Stimulated activated effector memory CD8-positive, alpha-beta T cell treated with anti-CD3 and anti-CD28 coated beads, Interleukin-12 subunit alpha, Interleukin-12 subunit beta, amount 100 ng/mL, for 72 hours (primary cell): ENCODE data around the gene FIGNL2.

Source experiments
- ATAC-seq: fragments of 150-1000 bp; cut with Tn5 transposase; 2 replicates; pipeline ENCODE4 v1.10.0; 2021
- DNase-seq, 2 donors: peaks; one replicate each; pipeline ENCODE4 v3.0.0; 2021 to 2022; ENCODE audit warnings: low spot score in 2 of 2
- H3K27ac Mint-ChIP-seq: one replicate; pipeline ENCODE4 v1.8.0; 2022; ENCODE audit warnings: mild to moderate bottlenecking, mixed read lengths
- H3K36me3 Mint-ChIP-seq: one replicate; pipeline ENCODE4 v1.8.0; 2022; ENCODE audit warnings: mild to moderate bottlenecking, mixed read lengths
- H3K4me1 Mint-ChIP-seq: one replicate; pipeline ENCODE4 v1.8.0; 2022; ENCODE audit warnings: mixed read lengths
- H3K4me3 Mint-ChIP-seq: one replicate; pipeline ENCODE4 v1.8.0; 2022; ENCODE audit warnings: mild to moderate bottlenecking, mixed read lengths
- H3K9me3 Mint-ChIP-seq: one replicate; pipeline ENCODE4 v1.8.0; 2022; ENCODE audit warnings: mixed read lengths

The FIGNL2 gene

DNA sequence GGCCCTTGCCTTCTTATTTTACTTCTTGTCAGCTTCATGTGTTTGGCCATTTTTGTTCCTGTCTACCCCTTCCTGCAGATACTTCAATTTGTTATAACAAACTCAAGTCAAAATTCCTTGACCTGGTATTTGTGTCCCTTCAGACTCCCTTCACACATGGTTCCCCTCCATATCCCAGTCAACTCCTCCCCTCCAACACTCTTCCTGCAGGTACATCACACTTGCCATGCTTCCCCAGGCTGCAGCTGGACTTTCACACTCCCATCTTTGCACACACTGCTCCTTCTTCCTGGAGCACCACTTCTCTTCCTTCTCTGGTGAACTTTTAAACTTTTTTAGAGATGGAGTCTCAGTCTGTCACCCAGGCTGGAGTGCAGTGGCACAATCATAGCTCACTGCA lies 18.9 kb upstream of the FIGNL2 start:
- H3K27ac Mint-ChIP-seq: no peak overlapping the region
- H3K9me3 Mint-ChIP-seq: no peaks in the 10 kb centered on the region
- no peaks in the 10 kb centered on the region for H3K36me3 Mint-ChIP-seq
- no peak for DNase-seq
- no peak for ATAC-seq
- H3K4me1 Mint-ChIP-seq: peaks cover 23% of the 10 kb centered on the region
- H3K4me3 Mint-ChIP-seq: no peak overlapping the region

DNA sequence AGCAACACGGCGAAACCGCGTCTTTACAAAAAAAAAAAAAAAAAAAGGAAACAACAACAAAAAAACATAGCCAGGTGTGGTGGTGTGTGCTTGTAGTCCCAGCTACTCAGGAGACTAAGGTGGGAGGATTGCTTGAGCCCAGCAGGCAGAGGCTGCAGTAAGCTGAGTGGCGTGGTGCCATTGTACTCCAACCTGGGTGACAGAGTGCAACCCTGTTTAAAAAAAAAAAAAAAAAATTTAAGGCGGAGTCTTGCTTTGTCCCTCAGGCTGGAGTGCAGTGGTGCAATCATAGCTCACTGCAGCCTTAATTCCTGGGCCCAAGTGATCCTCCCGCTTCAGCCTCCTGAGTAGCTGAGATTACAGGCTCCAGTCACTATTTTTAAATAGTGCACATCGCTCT lies 18.2 kb upstream of the FIGNL2 start:
- H3K9me3 Mint-ChIP-seq: no peaks in the 10 kb centered on the region
- H3K4me3 Mint-ChIP-seq: no peak overlapping the region
- no peak for DNase-seq
- peaks cover 23% of the 10 kb centered on the region for H3K4me1 Mint-ChIP-seq
- H3K36me3 Mint-ChIP-seq: no peaks in the 10 kb centered on the region
- H3K27ac Mint-ChIP-seq: no peak overlapping the region
- no peak for ATAC-seq

DNA sequence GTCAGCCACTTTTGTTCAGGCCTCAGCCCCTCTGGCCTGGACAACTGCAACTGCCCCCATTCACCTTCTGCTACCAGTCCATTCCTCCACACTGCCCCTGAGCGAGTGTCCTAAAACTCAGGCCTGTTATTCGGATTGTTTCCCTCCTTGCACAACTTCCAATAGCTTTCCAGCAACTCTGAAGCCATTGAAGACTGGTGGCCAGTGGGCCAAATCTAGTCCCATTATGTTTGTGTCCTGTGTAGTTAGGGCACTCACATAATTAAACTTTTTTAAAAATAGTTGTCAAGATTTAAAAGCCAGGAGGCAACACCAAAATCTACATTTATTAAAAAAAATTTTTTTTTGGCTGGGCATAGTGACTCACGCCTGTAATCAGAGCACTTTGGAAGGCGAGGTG lies 17.8 kb upstream of the FIGNL2 start:
- ATAC-seq (no peak), DNase-seq (no peak)
- no peak overlapping the region for H3K27ac Mint-ChIP-seq
- H3K4me1 Mint-ChIP-seq: peaks cover 23% of the 10 kb centered on the region
- H3K36me3 Mint-ChIP-seq: no peaks in the 10 kb centered on the region
- no peak overlapping the region for H3K4me3 Mint-ChIP-seq
- no peaks in the 10 kb centered on the region for H3K9me3 Mint-ChIP-seq

DNA sequence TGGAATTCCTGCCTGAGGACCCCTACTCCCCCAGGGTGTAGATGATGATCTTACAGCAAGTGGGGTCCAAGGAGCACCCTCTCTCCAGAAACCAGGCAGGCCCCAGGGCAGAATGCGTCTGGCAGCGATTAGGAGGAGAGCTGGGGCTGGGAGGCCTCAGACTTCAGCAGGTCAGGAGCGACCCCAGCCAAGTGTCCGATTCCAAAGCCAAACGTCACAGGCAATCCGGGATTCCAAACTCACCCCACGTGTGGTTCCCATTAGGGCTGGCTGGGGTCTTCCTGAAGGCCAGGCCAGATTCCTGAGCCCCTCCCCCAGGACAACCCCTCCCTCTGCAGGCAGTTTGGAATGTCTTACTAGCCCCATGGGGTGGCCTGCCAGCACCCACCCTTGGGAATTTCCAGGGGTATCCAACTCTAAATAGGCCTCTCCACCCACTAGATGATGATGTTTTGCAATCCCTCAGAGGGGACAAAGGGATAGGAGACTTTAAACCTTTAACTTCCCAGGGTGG lies 17.3 kb upstream of the FIGNL2 start:
- no peaks in the 10 kb centered on the region for H3K36me3 Mint-ChIP-seq
- H3K4me3 Mint-ChIP-seq: no peak overlapping the region
- H3K4me1 Mint-ChIP-seq: peaks cover 23% of the 10 kb centered on the region
- H3K27ac Mint-ChIP-seq: no peak overlapping the region
- H3K9me3 Mint-ChIP-seq: no peaks in the 10 kb centered on the region
- ATAC-seq: no peak
- no peak for DNase-seq

DNA sequence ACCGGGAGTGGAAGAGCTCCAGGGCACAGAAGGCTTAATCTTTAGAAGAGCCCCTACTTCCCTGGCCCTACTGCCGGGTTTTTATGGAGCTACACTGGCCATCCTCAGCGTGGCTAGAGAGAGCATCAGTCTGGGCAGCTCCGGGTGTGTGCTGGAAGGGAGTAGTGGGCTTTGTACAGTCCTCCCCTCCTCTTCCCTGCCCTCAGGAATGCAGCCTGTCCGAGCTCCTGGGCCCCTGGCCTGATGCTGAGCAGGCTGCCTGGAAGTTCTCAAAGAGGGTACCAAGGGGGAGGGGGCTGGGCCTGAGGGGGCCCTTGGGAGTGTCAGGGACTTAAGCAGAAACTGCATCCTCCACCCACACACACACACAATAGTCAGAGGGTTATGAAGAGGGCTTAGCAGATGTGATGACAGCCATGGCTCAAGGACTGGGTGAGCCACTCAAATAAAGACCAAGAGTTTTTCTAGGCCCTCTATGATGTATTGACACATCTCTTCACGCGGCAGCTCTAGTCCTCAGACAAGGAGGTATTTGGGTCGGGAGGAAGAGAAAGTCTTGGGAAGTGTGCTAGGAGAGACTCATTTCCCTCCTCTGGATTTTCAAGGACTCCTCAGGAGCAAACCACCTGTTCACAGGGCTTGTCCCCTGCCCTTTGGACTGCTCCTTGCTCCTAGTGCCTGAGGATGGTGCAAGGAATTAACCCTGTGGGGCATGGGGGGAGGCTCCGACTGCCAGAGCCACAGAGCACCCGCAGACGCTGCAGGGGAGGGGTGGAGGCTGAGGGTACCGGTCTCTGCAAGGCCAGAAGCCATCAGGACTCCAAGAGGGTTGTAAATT lies 16.5 kb upstream of the FIGNL2 start:
- Mint-ChIP-seq H3K36me3 (no peaks in the 10 kb centered on the region), H3K4me1 (peaks cover 17% of the 10 kb centered on the region), H3K9me3 (no peaks in the 10 kb centered on the region), H3K27ac (no peak overlapping the region), H3K4me3 (peak overlapping the region; percentile 15)
- peak; percentile 17 for ATAC-seq
- DNase-seq: no peak

DNA sequence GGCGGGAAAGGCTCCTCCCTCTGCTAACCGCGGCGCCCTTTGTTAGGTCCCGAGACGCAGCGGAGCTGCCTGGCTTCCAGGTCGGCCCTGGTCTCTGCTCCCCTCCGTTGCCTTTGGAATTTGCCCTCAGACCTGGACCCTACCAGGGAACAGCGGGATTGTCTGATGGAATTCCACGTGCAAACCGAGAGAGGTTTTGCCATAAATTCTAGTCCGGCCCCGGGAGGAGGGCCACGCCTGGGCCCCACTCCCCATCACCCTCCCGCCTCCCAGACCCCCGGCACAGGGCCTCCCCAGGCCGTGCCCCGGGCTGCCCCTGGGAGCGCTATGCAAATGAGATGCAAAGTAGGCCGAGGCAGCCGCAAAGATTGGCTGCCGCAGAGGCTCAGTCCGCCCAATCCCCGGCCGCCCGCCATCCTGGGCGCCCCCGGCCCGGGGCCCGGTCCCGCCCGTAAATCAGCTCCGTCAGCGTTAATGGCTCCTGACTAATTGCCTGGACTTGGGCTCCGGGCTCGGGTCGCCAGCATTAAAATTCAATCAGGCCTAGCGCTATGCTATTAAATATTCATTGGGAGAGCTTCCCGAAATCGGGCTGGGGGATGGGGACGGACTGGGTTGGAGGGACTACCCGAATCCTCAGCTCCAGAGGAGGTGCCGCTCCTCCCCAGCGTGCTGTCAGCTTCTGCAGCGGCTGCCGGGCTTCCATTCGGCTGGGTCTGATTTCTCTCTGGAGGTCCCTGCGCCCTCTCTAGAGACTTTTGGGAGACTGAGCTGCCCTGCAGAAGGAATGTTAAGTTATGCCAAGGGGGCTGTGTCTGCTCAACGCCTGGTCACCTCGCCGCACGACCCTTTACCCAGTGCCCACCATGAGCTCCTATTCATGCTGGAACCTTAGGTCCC lies 15.7 kb upstream of the FIGNL2 start:
- DNase-seq (no peak), ATAC-seq (peak; percentile 47)
- no peaks in the 10 kb centered on the region for H3K9me3 Mint-ChIP-seq
- H3K4me1 Mint-ChIP-seq: peaks cover 13% of the 10 kb centered on the region
- no peaks in the 10 kb centered on the region for H3K36me3 Mint-ChIP-seq
- no peak overlapping the region for H3K27ac Mint-ChIP-seq
- peak overlapping the region; percentile 29 for H3K4me3 Mint-ChIP-seq

DNA sequence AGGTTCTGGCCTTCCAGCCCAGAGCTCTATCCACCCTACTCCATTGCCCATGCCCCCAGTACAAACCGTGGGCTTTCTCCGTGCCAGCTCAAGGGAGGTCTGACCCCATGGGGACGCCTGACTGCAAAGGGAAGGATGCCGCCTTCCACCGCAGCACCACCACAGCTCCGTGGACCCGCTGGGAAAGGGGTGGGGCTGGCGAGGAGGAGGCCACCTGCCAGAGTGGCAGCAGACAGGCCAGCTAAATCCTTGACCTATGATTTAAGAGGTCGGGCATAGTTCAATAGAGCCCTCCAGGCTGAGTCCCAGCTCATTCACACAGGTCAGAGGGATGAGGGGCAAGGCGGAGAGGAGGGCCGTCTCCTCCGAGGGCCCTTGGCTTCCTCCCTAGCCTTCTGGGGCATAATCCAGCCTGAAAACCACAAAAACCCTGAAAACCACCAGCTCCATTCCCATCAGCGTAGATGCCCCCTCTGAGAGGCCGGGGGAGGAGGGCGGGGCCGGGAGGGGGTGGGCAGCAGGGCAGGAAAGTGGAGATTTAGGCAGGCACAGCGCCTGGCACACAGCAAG lies 14.9 kb upstream of the FIGNL2 start:
- ATAC-seq (no peak), DNase-seq (no peak)
- no peaks in the 10 kb centered on the region for H3K36me3 Mint-ChIP-seq
- H3K4me1 Mint-ChIP-seq: peaks cover 6% of the 10 kb centered on the region
- peak overlapping the region; percentile 65 for H3K27ac Mint-ChIP-seq
- peak overlapping the region; percentile 29 for H3K4me3 Mint-ChIP-seq
- H3K9me3 Mint-ChIP-seq: no peaks in the 10 kb centered on the region

DNA sequence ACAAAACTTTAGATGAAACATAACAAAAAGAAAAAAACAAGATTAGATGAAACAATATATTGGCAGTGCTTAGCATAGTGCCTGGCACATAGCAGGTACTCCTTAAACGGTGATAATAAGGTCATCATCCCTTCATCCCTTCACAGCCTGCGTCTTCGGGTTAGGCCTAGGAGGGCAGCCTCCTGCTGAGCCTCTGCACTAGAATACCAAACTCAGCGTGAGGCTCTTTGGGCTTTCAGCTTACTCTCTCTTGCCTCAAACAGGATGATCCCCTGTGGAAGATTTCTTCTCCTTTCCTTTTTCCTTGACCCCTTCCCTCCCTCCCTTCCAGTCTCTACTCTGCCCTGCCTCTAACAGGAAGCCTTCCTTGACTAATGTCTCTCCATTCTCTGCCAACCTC lies 14.4 kb upstream of the FIGNL2 start:
- no peaks in the 10 kb centered on the region for H3K9me3 Mint-ChIP-seq
- H3K36me3 Mint-ChIP-seq: no peaks in the 10 kb centered on the region
- ATAC-seq: no peak
- peak overlapping the region; percentile 65 for H3K27ac Mint-ChIP-seq
- no peak for DNase-seq
- peaks cover 6% of the 10 kb centered on the region for H3K4me1 Mint-ChIP-seq
- H3K4me3 Mint-ChIP-seq: no peak overlapping the region

DNA sequence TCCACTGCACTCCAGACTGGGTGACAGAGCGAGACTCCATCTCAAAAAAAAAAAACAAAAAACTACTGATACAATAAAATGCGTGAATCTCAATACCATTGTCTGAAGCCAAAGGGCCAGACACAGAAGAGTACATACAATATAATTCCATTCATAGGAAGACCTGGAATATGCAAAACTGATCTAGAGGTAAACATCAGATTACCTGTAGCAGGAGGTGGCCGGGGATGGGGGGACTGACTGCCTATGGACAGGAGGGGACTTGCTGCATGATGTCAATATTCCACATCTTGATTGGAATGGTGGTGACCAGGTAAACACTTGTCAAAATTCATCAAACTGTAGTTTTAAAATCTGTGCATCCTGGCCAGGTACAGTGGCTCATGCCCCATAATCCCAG lies 12.5 kb upstream of the FIGNL2 start:
- no peak overlapping the region for H3K27ac Mint-ChIP-seq
- H3K4me3 Mint-ChIP-seq: no peak overlapping the region
- ATAC-seq: no peak
- DNase-seq: no peak
- peaks cover 6% of the 10 kb centered on the region for H3K4me1 Mint-ChIP-seq
- H3K9me3 Mint-ChIP-seq: no peaks in the 10 kb centered on the region
- H3K36me3 Mint-ChIP-seq: no peaks in the 10 kb centered on the region

DNA sequence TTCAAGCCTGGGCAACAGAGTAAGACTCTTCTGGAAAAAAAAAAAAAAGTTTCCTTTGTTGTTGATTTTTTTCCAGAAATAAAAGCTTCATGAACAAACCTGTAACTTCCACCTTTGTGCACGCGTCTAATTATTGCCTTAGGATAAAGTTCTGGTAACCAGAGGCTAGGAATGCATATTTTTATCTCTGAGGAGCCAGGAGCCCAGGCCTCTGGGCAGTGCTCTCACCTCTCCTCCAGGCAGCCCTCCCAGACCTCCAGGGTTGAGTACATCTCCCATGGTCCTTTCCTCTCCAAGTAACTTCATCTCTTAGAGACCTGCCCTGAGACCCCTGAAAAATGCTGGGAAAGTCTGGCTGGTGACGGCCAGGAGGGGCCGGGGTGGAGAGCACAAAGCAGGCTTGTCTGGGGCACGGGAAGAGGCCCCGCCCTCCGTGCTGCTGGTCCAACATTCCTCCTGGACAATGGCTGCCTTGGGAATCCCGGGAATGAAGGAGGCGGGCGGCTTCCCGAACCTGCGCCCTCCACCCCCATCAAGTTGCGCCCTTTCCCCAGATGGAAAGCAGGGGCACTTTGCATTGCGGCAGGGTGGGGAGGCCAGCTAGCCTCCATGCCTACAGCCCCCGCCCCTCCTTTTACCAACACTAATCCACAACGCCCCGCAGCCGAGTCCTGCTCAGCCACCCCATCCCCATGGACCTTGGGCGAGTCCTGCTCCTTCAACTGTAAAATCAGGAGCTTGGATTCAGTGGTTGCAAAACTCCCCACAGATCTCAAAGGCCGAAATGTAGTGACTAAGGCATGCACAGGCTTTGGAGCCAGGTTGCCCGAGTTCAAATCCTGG lies 7.3 kb upstream of the FIGNL2 start:
- H3K36me3 Mint-ChIP-seq: no peaks in the 10 kb centered on the region
- no peaks in the 10 kb centered on the region for H3K9me3 Mint-ChIP-seq
- no peak overlapping the region for H3K27ac Mint-ChIP-seq
- no peak for DNase-seq
- peaks cover 13% of the 10 kb centered on the region for H3K4me1 Mint-ChIP-seq
- ATAC-seq: no peak
- H3K4me3 Mint-ChIP-seq: no peak overlapping the region

DNA sequence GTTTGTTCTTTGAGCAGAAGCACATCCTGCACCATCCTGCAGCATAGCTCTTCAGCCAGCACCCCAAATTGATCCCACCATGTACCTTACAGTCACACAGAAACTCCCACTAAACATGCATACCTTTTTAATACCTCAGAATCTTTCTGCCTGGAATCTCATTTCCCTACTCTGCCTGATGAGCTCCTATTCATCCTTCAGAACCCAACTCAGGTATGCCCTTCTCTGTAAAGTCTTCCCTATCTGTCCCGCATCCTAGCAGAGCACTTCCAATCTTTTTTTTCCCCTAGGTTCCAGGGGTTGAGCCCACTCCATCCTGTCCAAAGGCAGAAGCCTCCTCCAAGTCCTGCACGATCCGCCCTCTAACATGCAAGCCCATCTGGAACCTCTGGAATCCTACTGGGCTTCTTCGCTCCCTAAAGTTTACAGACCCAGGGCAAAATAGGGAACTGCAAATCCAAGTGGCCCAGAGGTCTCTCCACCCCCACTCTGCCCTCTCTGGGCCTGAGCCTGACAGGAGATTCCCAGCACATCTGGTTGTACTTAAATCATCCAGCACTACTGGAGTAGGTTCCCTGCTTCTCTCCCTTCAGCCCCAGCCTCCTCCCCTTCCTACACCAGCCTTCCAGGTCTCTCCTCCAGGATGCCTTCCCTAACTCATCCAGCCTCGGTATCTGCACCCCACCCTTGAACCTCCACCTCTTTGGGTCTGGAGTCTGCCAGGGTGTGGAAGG lies 4.1 kb upstream of the FIGNL2 start:
- H3K27ac Mint-ChIP-seq: no peak overlapping the region
- H3K9me3 Mint-ChIP-seq: no peaks in the 10 kb centered on the region
- DNase-seq (no peak), ATAC-seq (no peak)
- no peak overlapping the region for H3K4me3 Mint-ChIP-seq
- H3K4me1 Mint-ChIP-seq: peaks cover 13% of the 10 kb centered on the region
- H3K36me3 Mint-ChIP-seq: no peaks in the 10 kb centered on the region

DNA sequence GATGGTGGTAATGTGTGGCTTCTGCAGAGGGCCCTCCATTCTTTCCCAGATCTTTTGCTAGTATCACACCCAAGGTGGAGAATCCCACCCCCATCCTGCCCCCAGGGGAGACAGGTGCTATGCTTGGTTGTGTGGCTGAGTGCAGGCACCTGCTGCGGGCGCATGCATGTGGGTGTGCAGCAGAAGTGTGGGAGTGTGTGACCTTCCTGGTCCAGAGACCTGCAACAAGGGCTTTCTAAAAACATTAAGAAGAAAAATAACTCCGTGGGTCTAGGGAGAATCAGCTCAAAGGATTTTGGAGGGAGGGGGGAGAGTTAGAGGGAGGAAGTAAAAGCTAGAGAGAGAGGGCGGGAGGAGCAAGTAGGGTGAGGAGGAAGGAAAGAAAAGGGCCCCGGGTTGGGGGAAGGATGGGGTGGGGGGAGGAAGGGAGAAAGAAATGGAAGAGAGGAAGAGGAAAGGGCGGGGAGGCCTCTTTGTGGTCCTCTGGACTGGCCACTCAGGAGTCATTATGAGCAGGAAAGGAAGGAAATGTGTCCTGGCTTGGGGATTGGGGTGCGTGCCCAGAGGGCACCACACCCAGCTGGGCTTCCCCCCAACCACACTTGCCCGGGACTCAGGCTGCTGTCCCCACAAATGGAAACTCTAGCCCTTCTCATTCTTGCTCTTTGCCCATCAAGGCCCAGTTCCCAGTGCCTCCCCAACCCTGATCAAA lies 3.1 kb upstream of the FIGNL2 start:
- no peak overlapping the region for H3K27ac Mint-ChIP-seq
- H3K9me3 Mint-ChIP-seq: no peaks in the 10 kb centered on the region
- H3K4me1 Mint-ChIP-seq: peaks cover 17% of the 10 kb centered on the region
- ATAC-seq: no peak
- no peak for DNase-seq
- H3K36me3 Mint-ChIP-seq: no peaks in the 10 kb centered on the region
- H3K4me3 Mint-ChIP-seq: no peak overlapping the region

DNA sequence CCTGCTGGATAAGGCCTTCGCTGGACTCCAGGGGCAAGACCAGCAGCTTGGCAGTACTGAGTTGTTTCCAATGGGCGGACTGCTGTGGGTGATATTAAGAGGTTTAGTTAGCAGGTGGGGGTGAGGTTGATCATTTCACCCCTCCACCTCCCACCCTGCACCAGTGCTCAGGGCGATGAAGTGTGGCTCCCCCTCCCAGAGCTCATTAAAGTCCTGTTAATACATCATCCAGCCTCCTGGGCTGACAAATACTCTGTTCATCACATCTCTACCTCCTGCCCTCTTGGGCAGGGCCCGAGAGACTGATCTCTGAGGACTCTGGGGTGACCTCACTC lies 2.4 kb upstream of the FIGNL2 start:
- no peak overlapping the region for H3K4me3 Mint-ChIP-seq

More for the DNA sequence above, 2.4 kb upstream of the FIGNL2 start:
- H3K4me1 Mint-ChIP-seq: peaks cover 23% of the 10 kb centered on the region
- no peaks in the 10 kb centered on the region for H3K9me3 Mint-ChIP-seq
- ATAC-seq (no peak), DNase-seq (no peak)
- no peaks in the 10 kb centered on the region for H3K36me3 Mint-ChIP-seq
- peak overlapping the region; percentile 30 for H3K27ac Mint-ChIP-seq
